GM20431 (cell line): Measurements from ENCODE around the gene POLDIP2.

Experiments used
- in situ Hi-C: fragments of 300-500 bp; cut with MseI, MboI; formaldehyde crosslinking; loops from one replicate; pipeline ENCODE4 v1.15.0; 2020; ENCODE audit warnings: low sequenced_read_pairs; ENCODE audit not compliant: unreplicated experiment

POLDIP2 gene, protein sequence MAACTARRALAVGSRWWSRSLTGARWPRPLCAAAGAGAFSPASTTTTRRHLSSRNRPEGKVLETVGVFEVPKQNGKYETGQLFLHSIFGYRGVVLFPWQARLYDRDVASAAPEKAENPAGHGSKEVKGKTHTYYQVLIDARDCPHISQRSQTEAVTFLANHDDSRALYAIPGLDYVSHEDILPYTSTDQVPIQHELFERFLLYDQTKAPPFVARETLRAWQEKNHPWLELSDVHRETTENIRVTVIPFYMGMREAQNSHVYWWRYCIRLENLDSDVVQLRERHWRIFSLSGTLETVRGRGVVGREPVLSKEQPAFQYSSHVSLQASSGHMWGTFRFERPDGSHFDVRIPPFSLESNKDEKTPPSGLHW

GRCh38 chr17:28357061-28357900 lies at the start of gene POLDIP2:
Gene POLDIP2, minus strand, starts transcription at chr17:28357527. Its CDS starts 79 bp downstream, at chr17:28357448.
- in situ Hi-C loops = no loop called here

DNA sequence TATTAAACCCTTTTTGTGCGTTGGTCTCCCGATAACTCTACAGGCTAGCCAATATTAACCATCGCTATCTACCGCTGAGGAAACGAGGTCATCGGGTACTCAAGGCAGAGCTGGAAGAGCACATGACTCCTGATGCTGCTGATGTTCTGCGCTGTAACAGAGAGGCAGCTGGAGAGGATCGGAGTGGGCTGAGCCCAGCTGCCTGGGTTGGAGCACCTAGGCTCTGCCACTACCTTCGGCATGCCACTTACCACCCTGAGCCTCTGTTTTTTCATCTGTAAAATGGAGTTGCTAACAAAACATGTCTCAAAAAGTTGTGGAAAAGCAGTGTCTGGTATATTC lies 49.1 kb upstream of the POLDIP2 start:
- in situ Hi-C loops = no loop called here

DNA sequence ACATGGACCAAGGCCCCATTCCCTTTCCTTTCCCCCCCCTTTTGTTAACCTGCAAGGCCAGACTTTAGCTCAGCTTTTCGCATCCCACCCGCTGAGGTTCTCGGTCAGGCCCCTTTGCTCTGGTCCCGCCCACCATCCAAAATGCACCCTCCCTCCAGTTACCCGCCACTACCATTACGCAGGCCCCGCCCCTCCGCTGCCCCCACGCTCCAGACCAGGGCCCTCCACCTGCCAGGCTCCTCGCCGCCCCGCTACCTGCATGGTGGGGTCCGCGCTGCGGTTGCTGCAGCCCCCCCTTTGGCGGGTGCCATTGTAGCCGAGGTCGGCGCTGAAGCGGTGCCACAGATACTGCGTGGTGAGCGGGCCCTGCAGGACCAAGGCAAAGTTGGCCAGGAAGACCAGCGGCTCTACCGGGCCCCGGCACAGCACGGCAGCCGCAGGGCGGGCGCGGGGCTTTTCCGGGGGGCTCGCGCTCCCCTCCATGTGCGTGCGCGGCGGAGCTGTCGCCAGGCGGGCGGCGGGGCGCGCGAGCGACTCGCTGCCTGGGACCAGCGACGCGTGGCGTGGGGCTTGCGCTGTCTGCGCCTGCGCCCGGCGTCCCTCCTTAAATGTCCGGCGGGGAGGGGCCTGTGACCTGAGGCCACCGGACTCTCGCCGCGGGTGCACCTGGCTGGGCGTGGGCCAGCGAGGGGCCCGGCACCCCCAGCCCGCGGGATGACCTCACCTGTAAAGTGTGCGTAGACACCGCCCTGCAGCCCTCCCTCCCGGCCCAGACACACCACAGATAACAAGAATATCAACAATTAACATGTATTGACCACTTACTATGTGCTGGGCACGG lies 48.5 kb upstream of the POLDIP2 start, which contains the start of gene SLC46A1:
SLC46A1 (minus strand) TSS at position 581 of the 841 bp plus-strand sequence; CDS start at position 483, 98 bp downstream.
- in situ Hi-C loops = no loop called here

- in situ Hi-C loops = no loop called here
These were observed 47.7 kb upstream of the POLDIP2 start for GRCh38 chr17:28404812-28405570.

- in situ Hi-C loops = no loop called here
These were observed 47.1 kb upstream of the POLDIP2 start for GRCh38 chr17:28404461-28404811.

- in situ Hi-C loops = no loop called here
These were observed 46.7 kb upstream of the POLDIP2 start for GRCh38 chr17:28404007-28404406.

DNA sequence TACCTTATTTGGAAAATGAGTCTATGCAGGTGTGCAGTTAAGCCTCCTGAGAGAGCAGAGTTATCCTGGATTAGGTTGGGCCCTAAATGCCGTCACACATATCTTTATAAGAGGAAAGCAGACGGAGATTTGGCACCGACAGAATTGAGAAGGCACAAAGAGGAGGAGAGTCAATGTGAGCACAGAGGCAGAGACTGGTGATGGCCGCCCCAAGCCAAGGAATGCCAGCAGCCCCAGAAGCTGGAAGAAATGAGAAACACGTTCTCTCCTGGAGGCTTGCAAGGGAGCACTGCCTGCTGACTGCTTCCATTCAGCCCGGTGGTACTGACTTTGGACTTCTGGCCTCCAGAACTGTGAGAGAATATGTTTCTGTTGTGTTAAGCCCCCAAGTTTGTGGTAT lies 45.5 kb upstream of the POLDIP2 start:
- in situ Hi-C loops = no loop called here

DNA sequence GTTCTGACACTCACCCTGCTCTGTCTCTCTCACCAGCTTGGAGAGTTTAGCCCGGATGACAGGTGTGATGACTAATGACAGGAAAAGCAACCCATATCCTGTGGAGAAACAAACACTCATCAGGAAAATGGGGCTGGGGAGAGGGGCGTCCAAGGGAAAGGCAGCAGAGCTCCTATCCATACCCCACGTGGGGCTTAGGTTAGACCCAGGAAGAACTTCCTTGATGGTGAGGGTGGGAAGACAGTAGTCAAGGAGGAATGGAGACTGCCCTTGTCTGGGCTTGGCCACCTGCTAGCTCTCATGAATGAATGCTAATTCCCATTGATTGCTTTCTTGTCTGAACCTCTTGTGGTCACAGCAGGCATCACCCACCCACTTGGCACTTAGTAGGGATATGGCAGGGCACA lies 44.9 kb upstream of the POLDIP2 start:
- in situ Hi-C loops = no loop called here

- in situ Hi-C loops = no loop called here
These were observed 42.5 kb upstream of the POLDIP2 start for GRCh38 chr17:28399808-28400207.

- in situ Hi-C loops = no loop called here
These were observed 41.1 kb upstream of the POLDIP2 start for GRCh38 chr17:28398280-28398981.

DNA sequence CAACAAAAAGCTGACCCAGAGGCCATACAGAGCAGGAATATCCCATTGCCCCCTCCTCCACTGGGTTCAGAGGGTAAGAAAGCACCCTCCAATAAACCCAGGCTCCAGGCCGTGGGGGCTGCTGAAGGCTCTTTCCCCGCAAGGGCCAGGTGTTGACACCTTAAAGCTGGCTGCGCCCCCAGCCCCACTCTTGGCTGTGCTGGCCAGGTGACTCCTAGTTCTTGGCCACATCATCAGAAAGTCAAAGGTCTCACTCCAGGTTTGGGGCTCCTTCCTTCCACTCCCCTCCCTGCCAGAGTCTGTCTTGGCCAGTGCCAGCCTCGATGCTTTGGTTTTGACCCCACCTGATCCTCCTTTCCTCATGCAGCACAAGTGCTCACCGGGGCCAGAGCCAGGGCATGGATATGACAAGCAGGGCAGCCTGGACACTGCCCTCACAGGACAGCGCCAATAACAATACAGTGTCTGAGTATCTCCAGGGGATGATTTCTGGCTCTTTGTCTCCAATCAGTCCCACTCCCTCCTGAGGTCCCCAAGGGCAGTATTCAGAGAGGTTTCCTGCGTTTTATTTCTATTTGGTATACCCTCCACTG lies 40.5 kb upstream of the POLDIP2 start:
- in situ Hi-C loops = no loop called here

DNA sequence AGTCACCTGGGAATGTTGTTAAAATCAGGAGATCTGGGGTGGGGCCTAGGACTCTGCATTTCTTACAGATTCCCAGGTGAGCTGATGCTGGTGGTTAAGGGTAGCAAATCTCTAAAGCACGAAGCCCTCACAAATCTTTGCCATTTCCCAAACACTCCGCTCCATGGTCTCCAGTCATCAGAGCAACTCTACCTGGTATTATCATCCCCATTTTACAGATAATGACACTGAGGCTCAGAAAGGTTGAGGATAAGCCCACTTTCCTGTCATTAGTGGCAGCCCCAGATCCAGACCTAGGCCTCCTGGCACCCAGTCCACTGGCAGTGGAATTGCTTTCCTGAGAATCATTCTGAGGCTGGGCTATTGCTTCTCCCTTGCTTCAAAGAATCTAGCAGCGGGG lies 39.9 kb upstream of the POLDIP2 start:
- in situ Hi-C loops = no loop called here

GRCh38 chr17:28396635-28397239 lies 39.4 kb upstream of the POLDIP2 start:
- in situ Hi-C loops = no loop called here

DNA sequence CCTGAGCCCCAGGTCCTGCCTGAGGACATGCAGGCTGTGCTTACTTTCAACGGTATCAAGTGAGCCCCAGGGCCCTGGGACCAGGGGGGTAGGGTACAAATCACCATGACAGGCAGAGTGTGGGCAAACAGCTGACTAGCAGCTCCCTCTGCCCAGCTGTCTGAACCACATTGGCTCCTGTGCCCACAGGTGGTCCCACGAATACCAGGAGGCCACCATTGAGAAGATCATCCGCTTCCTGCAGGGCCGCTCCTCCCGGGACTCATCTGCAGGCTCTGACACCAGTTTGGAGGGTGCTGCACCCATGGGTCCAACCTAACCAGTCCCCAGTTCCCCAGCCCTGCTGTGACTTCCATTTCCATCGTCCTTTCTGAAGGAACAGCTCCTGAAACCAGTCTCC lies 38.6 kb upstream of the POLDIP2 start:
- in situ Hi-C loops = no loop called here

GRCh38 chr17:28395426-28395825 lies 38.1 kb upstream of the POLDIP2 start:
- in situ Hi-C loops = no loop called here

GRCh38 chr17:28394337-28395116 lies 37.2 kb upstream of the POLDIP2 start:
- in situ Hi-C loops = no loop called here

- in situ Hi-C loops = no loop called here
These were observed 35.2 kb upstream of the POLDIP2 start for GRCh38 chr17:28392491-28392890.

DNA sequence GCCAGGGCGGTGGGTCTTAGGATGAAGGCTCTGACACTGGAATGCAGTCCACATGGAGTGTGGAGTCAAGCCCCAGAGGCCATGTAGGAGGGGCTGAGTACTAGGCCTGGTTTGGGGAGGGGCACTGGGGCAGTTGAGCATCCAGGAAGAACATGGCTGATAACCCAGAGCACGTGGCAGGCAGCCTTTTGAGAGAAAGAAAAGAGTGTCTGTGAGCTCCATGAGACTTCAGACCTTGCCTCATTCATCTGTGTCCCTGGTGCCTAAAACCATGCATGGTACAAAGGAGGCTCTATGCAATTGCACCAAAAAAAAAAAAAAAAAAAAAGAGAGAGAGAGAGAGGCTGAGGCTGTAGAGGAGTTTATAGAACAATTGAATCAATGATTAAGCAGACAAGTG lies 34.1 kb upstream of the POLDIP2 start:
- in situ Hi-C loops = no loop called here
